GM12874 (cell line): ENCODE data around the gene PYY.

Experiments
- CTCF ChIP-seq: IDR thresholded peaks from 2 replicates; pipeline ENCODE4 v1.5.1; 2011; ENCODE audit warnings: low read depth, mild to moderate bottlenecking, control low read depth, low read length, moderate library complexity; ENCODE audit not compliant: insufficient read depth

PYY gene

GRCh38 chr17:43975898-43976297 is 22.2 kb upstream of the PYY start:
- TF ChIP-seq CTCF = no peak

GRCh38 chr17:43974382-43975266 is 20.9 kb upstream of the PYY start:
- no peak for TF ChIP-seq CTCF

- no peak for TF ChIP-seq CTCF
Observed at GRCh38 chr17:43970366-43970765, 16.6 kb upstream of the PYY start.

GRCh38 chr17:43967251-43967875 is 13.6 kb upstream of the PYY start:
- TF ChIP-seq CTCF = no peak

- no peak for TF ChIP-seq CTCF
Observed at GRCh38 chr17:43966276-43966675, 12.5 kb upstream of the PYY start.

- TF ChIP-seq CTCF = no peak
Observed at GRCh38 chr17:43962479-43962878, 8.7 kb upstream of the PYY start.

GRCh38 chr17:43961954-43962353 is 8.2 kb upstream of the PYY start:
- TF ChIP-seq CTCF = no peak
